T-helper 17 cell (primary cell): ENCODE data around the gene PHC2. TPM values are rescaled to one million over a fixed set of nuclear protein-coding genes. Genes with fewer than 3 reads are reported as not detected.

Source experiments
- ATAC-seq: fragments of 150-1000 bp; cut with Tn5 transposase; 2 replicates; pipeline ENCODE4 v1.10.0; 2021; ENCODE audit warnings: mild to moderate bottlenecking, moderate library complexity
- DNase-seq, 3 donors: peaks; one replicate each; pipeline versions ENCODE4 v3.0.0 to v3.0.0-alpha.2; 2020 to 2021
- H3K9me3 ChIP-seq: one replicate; pipeline ENCODE4 v1.7.0; 2013; ENCODE audit warnings: low read length, mild to moderate bottlenecking; ENCODE audit not compliant: control insufficient read depth, poor library complexity, severe bottlenecking
- H3K27ac Mint-ChIP-seq: one replicate; pipeline ENCODE4 v1.8.0; 2022; ENCODE audit warnings: mild to moderate bottlenecking, moderate library complexity, mixed read lengths
- H3K27me3 Mint-ChIP-seq: one replicate; pipeline ENCODE4 v1.8.0; 2022; ENCODE audit warnings: mixed read lengths
- H3K36me3 Mint-ChIP-seq: one replicate; pipeline ENCODE4 v1.8.0; 2022; ENCODE audit warnings: low read depth, mixed read lengths
- H3K4me1 Mint-ChIP-seq: one replicate; pipeline ENCODE4 v1.8.0; 2022; ENCODE audit warnings: mild to moderate bottlenecking, mixed read lengths
- H3K4me3 Mint-ChIP-seq: one replicate; pipeline ENCODE4 v1.8.0; 2022; ENCODE audit warnings: mild to moderate bottlenecking, moderate library complexity, mixed read lengths
- total RNA-seq, 4 donors: library from RNA in 2 of 4; stranded (reverse) in 2 of 4; gene quantifications; one replicate each; pipeline ENCODE4 v1.2.3 and lab custom pipeline; 2022 to 2026

PHC2 gene
- total RNA-seq, 2 donors from 2014 or later, result 33.0 to 37.0 TPM

DNA sequence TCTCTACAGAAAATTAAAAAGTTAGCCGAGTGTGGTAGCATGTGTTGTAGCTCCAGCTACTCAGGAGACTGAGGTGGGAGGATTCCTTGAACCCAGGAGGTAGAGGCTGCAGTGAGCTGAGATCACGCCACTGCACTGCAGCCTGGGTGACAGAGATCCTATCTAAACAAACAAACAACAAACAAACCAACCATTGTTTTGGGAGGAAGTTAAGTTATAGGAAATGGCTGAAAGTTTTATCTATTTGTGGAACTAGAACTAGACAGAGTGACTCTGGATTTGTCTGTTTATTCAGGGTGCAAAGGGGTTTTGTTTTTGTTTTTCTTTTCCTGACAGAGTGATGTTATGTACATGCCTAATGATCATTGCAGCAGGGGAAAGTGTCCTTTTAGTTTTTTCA is 143.6 kb downstream of the PHC2 start:
- H3K4me1 Mint-ChIP-seq, result peaks cover 3% of the 10 kb centered on the region
- peak overlapping the region; percentile 22 for H3K27ac Mint-ChIP-seq
- no peak overlapping the region for H3K4me3 Mint-ChIP-seq
- H3K9me3 ChIP-seq, result no peaks in the 10 kb centered on the region
- DNase-seq, result no peak
- no peaks in the 10 kb centered on the region for H3K27me3 Mint-ChIP-seq
- peaks cover 6% of the 10 kb centered on the region for H3K36me3 Mint-ChIP-seq
- ATAC-seq, result no peak

DNA sequence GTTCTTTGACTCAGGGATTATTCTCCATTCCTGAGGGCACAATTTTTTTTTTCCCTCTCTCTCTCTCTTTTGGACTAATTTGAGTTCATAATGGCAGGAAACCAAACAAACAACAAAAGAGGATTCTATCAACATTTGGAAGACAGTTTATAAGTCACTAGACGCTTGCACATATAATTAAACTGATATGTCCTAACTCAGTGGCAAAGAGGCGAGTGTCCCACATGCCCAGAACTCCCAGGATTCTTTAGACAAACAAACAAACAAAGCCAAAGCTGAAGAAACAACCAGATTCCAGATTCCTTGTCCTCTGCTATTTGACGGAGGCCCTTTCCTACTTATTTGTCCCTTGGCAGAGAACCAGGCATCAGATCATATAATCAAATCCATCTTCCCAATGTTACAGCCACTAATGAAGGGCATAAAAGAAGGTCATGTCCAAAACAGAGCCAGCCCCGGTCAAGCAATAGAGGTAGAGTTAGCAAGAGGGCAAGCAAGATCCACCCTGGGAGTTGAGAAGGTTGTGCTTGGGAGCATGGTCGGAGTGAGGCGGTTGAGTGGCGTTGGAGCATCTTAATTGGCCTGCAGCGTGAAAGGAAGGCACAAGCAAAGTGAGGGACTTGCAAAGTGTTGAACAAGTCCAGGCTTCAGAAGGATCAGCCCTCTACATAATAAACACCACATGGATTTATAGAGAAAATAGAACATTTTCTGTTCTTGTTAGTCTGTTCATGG is 144.3 kb downstream of the PHC2 start:
- no peak for DNase-seq
- peaks cover 10% of the 10 kb centered on the region for H3K36me3 Mint-ChIP-seq
- H3K9me3 ChIP-seq, result no peaks in the 10 kb centered on the region
- H3K27ac Mint-ChIP-seq, result peak overlapping the region; percentile 22
- no peaks in the 10 kb centered on the region for H3K27me3 Mint-ChIP-seq
- peaks cover 5% of the 10 kb centered on the region for H3K4me1 Mint-ChIP-seq
- no peak for ATAC-seq
- no peak overlapping the region for H3K4me3 Mint-ChIP-seq

DNA sequence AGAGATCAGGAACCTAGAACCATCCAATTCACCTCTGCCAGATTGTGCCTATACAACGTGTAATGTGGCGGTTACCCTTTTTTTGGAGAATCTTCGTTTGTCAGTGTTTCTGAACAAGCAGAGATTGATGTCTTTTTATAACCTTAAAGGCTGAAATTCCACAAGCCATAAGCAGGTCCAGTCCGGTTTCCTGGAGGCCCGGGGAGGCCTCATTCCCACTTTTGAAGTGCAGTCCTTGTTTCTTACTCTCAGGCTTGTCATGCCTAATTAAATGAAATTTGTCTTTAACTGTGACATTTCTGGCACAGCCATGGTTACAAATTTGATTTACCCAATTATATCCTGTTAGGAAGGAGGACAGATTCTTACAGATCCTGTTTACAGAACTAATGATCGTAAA is 146.8 kb downstream of the PHC2 start:
- no peaks in the 10 kb centered on the region for H3K9me3 ChIP-seq
- no peak for DNase-seq
- Mint-ChIP-seq H3K36me3 (peaks cover 14% of the 10 kb centered on the region), H3K27ac (no peak overlapping the region), H3K4me1 (peaks cover 9% of the 10 kb centered on the region), H3K4me3 (no peak overlapping the region), H3K27me3 (no peaks in the 10 kb centered on the region)
- ATAC-seq, result no peak

DNA sequence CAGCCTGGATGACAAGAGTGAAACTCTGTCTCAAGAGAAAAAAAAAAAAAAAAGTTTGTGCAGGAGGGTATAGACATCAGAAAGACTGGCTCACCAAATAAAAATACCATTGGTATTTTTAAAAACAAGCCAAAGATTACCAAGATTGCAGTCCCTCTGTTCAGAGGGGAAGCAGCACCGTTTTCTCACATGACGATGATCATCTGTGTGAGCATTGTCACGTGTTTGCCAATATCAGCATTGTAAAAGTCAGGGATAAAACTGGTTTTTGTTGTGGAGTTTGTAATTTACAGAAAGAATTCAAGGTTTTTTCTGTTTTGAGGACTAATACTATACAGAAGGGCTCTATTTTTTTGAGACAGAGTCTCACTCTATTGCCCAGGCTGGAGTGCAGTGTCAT is 148.1 kb downstream of the PHC2 start:
- peaks cover 9% of the 10 kb centered on the region for H3K4me1 Mint-ChIP-seq
- no peak overlapping the region for H3K4me3 Mint-ChIP-seq
- H3K27me3 Mint-ChIP-seq, result no peaks in the 10 kb centered on the region
- H3K36me3 Mint-ChIP-seq, result peaks cover 12% of the 10 kb centered on the region
- no peak overlapping the region for H3K27ac Mint-ChIP-seq
- ATAC-seq (no peak), DNase-seq (no peak)
- no peaks in the 10 kb centered on the region for H3K9me3 ChIP-seq

DNA sequence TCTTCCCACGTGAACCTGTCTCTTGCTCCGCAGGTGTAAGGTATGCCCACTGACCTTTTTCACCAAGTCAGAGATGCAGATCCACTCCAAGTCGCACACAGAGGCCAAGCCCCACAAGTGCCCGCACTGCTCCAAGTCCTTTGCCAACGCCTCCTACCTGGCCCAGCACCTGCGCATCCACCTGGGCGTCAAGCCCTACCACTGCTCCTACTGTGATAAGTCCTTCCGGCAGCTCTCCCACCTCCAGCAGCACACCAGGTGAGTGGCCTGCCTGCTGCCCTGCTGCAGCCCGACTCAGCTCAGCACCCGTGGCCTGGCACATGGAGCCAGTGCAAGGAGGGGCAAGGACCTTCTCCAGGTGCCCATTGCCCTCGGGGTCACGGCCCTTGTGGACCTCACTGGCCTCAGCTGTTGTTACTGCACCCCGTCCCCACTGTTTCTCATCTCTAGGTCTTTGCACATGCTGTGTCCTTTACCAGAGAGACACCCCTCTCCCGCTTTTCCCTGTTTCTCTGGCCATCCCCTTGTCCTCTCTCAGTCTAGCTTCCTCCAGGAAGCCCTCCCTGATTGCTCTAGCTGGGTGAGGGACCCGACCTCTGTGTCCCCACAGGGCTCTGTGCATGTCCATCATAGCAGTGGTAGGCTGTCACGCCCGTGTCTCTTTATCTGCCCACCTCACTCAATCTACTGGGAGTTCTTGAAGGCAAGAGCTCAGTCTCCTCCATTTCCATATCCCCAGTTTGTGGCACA is 149.2 kb downstream of the PHC2 start:
- no peaks in the 10 kb centered on the region for H3K27me3 Mint-ChIP-seq
- ATAC-seq (no peak), DNase-seq (no peak)
- peaks cover 10% of the 10 kb centered on the region for H3K4me1 Mint-ChIP-seq
- no peak overlapping the region for H3K27ac Mint-ChIP-seq
- no peak overlapping the region for H3K4me3 Mint-ChIP-seq
- H3K36me3 Mint-ChIP-seq, result peaks cover 14% of the 10 kb centered on the region
- no peaks in the 10 kb centered on the region for H3K9me3 ChIP-seq

DNA sequence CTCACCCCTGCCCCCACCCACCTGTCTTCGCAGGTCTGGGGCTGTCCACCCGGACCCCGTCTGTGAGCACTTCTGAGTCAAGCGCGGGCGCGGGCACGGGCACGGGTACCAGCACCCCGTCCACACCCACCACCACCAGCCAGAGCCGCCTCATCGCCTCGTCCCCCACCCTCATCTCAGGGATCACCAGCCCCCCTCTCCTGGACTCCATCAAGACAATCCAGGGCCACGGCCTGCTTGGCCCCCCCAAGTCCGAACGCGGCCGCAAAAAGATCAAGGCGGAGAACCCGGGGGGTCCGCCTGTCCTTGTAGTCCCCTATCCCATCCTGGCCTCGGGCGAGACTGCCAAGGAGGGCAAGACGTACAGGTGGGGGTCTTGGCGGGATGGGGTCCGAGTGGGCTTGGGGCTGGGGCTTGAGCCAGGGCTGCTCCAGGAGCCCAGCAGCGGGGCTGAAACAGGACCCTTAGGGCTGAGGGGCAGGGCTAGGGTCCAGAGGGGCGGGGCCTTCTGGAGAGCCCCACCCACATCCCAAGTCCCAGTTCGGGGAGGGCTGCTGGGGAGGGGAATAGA is 150.7 kb downstream of the PHC2 start:
- Mint-ChIP-seq H3K36me3 (peaks cover 12% of the 10 kb centered on the region), H3K27me3 (no peaks in the 10 kb centered on the region), H3K4me3 (no peak overlapping the region), H3K27ac (no peak overlapping the region), H3K4me1 (peaks cover 9% of the 10 kb centered on the region)
- no peaks in the 10 kb centered on the region for H3K9me3 ChIP-seq
- DNase-seq (no peak), ATAC-seq (no peak)

DNA sequence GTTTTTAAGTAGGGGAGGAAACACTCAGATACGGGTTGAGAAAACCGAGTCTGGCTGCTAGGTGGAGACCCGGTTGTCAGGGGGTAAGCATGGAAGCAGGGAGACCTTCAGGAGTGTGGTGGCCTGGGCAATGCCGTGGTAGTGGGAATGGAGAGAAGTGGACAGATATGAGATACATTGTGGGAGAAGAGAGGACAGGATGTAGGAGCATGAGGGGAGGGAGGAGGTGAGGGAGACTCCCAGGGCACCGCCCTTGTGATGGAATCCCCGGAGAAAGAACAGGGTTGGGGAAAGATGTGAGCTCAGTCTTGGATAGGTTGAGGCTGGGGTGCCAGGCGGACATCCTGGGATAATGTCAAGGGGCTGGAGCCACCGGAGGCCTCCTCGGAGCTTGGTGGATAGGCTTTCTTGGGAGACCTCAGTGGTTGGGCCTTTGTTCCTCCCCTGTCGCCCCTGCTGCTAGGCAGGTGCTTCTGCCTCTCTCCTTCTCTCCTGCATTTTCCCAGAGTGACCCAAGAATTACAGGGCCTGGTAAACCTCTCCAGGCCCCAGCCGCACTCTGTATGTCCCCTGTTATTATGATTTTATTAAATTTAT is 153.3 kb downstream of the PHC2 start:
- H3K9me3 ChIP-seq, result no peaks in the 10 kb centered on the region
- ATAC-seq, result no peak
- no peaks in the 10 kb centered on the region for H3K27me3 Mint-ChIP-seq
- H3K27ac Mint-ChIP-seq, result no peak overlapping the region
- H3K36me3 Mint-ChIP-seq, result peaks cover 12% of the 10 kb centered on the region
- H3K4me3 Mint-ChIP-seq, result no peak overlapping the region
- DNase-seq, result no peak
- H3K4me1 Mint-ChIP-seq, result peaks cover 22% of the 10 kb centered on the region

DNA sequence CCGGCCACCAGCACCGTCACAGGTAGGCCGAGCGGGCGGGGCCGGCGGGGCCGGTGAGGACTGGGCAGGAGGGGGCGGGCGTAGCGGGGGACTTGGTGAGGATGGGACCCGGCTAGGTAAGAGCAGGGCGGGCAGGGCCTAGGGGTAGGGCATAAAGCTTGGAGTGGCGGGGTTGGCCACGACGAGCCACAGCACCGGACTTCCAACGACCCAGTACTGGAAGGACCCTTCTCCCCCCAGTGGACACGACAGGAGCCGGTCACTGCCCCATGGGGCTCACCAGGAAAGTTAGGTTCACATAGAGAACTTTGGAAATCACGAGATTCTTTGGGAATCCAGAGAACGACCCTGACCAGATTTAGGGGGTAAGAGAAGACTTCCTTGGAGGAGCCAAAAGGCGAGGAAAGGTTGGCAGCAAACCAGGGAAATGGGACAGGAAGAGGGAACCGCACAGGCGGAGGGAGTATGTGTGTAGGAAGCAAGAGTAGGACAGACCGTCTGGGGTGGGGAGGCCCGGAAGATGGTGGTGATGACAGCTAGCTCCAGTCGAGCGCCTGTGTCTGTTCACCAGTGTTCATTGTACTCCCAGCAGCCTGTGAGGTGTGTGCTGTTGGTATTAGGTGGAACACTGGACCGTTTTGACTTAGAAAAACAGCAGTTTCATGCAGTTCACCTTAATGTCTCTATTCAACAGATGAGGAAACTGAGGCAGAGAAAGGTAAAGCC is 154.2 kb downstream of the PHC2 start:
- DNase-seq, result no peak
- H3K9me3 ChIP-seq, result no peaks in the 10 kb centered on the region
- Mint-ChIP-seq H3K36me3 (peaks cover 9% of the 10 kb centered on the region), H3K4me3 (no peak overlapping the region), H3K27me3 (no peaks in the 10 kb centered on the region), H3K27ac (no peak overlapping the region), H3K4me1 (peaks cover 26% of the 10 kb centered on the region)
- no peak for ATAC-seq

DNA sequence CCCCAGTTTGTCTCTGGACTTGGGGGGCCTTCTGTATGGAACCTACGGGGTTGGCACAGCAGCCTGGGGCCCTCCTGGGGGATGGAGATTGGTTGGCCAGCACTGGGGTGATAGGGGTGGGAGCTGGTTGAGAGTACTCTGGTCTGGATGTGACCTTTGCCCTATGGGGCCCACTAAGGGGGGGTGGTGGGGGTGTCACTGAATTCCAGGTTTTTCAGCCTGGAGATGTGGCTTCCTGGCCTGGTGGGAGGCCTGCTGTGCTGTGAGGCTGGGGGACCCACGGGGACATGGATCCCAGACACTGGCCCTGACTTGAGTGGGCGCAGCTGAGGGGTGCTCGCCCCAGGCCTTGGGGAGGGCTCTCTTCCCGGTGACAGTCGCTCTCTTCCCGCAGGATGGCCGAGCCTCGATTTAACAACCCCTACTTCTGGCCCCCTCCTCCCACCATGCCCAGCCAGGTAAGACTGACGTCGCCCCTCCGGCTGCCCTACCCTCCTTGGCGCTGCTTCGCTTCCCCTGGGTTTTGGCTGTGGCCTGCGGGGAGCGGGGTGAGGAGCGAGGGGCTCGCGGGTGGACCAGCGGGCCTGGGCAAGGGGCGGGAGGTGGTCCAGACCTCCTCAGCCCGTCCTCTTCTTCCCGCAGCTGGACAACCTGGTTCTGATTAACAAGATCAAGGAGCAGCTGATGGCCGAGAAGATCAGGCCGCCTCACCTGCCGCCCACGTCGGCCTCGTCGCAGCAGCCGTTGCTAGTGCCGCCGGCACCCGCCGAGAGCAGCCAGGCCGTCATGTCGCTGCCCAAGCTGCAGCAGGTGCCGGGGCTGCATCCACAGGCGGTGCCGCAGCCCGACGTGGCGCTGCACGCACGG is 155.0 kb downstream of the PHC2 start:
- peaks cover 6% of the 10 kb centered on the region for H3K36me3 Mint-ChIP-seq
- H3K27me3 Mint-ChIP-seq, result no peaks in the 10 kb centered on the region
- ATAC-seq (no peak), DNase-seq (no peak)
- H3K4me3 Mint-ChIP-seq, result no peak overlapping the region
- H3K27ac Mint-ChIP-seq, result no peak overlapping the region
- H3K9me3 ChIP-seq, result no peaks in the 10 kb centered on the region
- peaks cover 32% of the 10 kb centered on the region for H3K4me1 Mint-ChIP-seq

DNA sequence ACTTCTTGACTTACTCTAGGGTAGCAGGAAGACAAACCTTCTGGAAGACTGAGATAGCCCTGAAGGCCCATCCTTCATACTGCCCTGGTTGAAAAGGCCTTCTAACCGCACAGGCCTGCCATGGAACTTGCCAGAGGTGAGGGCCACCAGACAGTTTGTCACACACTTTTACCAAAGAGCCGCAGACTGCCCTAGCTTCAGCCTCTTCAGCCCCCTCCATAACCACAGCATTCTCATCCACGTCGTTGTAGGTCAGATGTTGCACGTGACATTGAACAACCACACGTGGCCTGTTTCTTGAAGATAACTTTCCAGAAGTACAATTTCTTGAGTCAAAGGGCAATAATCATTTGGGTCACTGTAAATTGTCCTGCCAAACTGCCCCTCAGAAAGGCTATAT is 155.7 kb downstream of the PHC2 start:
- Mint-ChIP-seq H3K4me3 (no peak overlapping the region), H3K4me1 (peaks cover 33% of the 10 kb centered on the region), H3K27ac (peak overlapping the region; percentile 95), H3K36me3 (peaks cover 6% of the 10 kb centered on the region), H3K27me3 (no peaks in the 10 kb centered on the region)
- no peak for ATAC-seq
- no peaks in the 10 kb centered on the region for H3K9me3 ChIP-seq
- DNase-seq, result no peak

DNA sequence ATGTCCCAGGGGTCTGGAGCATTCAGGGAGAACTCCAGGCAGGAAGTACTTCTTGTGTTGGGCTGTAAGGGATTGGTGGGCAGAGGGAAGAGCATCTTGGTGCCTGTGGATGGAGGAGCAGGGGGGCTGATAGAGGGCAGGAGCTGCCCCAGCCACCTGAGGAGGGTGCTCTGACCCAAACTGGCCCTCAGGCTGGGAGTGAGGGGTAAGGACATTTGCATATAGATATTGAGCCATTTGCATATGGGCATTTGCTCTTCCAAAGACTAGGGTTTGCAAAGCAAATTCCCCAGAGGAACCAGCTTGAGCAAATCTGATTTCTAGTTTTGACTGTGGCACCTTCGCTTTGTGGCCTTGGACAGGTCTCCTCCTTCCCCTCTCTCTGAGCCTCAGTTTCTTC is 156.4 kb downstream of the PHC2 start:
- Mint-ChIP-seq H3K27ac (peak overlapping the region; percentile 95), H3K36me3 (peaks cover 4% of the 10 kb centered on the region), H3K4me1 (peaks cover 32% of the 10 kb centered on the region), H3K27me3 (no peaks in the 10 kb centered on the region), H3K4me3 (no peak overlapping the region)
- ATAC-seq (no peak), DNase-seq (no peak)
- no peaks in the 10 kb centered on the region for H3K9me3 ChIP-seq

DNA sequence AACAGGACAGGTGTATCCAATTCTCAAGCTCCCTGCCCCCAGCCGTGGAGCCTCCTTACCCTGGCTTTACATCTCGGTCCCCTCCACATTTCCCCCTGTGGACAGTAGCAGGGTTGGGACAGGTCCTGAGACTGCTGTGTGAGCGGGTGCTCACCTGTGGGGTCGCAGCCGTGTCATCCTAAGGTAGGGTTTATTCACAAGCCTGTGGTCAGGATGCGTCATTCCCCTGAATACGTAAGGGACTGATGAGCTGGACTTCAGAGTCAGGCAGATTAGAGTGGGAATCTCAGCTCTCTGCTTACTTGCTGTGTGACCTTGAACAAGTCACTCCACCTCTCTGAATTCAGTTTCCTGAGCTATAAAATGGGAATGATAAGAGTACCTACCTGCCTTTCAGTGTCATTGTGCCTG is 156.9 kb downstream of the PHC2 start:
- Mint-ChIP-seq H3K4me1 (peaks cover 32% of the 10 kb centered on the region), H3K36me3 (peaks cover 4% of the 10 kb centered on the region), H3K4me3 (no peak overlapping the region), H3K27ac (peak overlapping the region; percentile 95), H3K27me3 (no peaks in the 10 kb centered on the region)
- H3K9me3 ChIP-seq, result no peaks in the 10 kb centered on the region
- no peak for ATAC-seq
- DNase-seq, result no peak
